AG04449 (cell line): ENCODE data around the gene GFRA1.

Experiments used
- CTCF ChIA-PET: fragments of 350-600 bp; formaldehyde crosslinking; extraction: SDS; loops from one replicate; lab custom pipeline; 2021; ENCODE audit warnings: antibody characterized with exemption; lab: Yijun Ruan, JAX
- POLR2A ChIA-PET: fragments of 400-600, 350-600 bp; formaldehyde crosslinking; extraction: SDS; loops from one replicate; lab custom pipeline; 2020; ENCODE audit warnings: antibody characterized with exemption, inconsistent platforms; lab: Yijun Ruan, JAX
- DNase-seq: peaks from one replicate; pipeline ENCODE4 v3.0.0-alpha.2; 2010; ENCODE audit warnings: low read depth, low spot score
- H3K4me3 ChIP-seq: 2 replicates; pipeline ENCODE4 v1.5.1; 2011; ENCODE audit warnings: low read depth, mild to moderate bottlenecking, control low read depth, low read length
- TF ChIP-seq, protein P1 (sequence below): IDR thresholded peaks from one replicate; pipeline ENCODE4 v1.5.1; 2011; ENCODE audit warnings: mild to moderate bottlenecking, moderate library complexity, low read length, control low read depth, inconsistent platforms; ENCODE audit not compliant: insufficient read depth; ENCODE audit errors: missing control alignments

GFRA1 gene

DNA sequence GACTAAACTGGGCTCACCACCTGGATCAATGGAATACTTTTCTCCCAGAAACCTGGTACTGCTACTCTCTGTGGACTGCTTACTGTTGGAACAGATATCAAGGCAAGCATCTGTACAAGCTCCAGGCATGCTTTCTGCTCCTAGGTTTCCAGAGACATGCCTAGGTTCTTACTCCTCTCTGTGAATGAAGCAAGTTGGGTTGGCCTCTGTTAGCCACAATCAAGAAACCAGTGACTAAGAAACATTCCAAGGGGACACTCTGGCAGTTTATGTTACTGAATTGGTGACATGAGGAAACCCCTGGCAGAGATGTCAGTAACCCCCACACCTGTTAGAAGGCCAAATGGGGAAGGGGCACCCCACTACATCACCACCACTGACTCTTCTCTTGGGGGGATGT is 121.9 kb downstream of the GFRA1 start:
- CTCF ChIA-PET = no interaction called here

DNA sequence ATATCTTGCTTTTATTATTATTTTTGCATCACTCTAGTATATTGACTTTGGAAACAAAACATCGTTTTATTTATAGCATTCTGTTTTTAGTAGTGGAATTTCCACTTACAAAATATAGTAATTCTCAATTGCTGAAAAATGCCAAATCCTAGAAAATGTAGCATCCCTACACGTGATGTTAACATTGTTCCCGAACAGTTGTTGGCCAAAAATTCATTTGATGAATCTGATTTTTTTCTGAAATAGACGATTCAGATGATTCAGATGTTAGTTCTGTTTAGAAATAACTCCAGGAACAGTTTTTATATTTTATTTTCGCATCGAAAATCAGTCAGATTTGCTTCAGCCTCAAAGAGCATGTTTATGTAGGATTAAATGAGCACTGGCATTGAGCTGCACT is 122.4 kb downstream of the GFRA1 start:
- no peak for DNase-seq
- H3K4me3 ChIP-seq = no peak overlapping the region
- ChIA-PET POLR2A (no interaction called here), CTCF (no interaction called here)
- TF ChIP-seq, protein P1, sequence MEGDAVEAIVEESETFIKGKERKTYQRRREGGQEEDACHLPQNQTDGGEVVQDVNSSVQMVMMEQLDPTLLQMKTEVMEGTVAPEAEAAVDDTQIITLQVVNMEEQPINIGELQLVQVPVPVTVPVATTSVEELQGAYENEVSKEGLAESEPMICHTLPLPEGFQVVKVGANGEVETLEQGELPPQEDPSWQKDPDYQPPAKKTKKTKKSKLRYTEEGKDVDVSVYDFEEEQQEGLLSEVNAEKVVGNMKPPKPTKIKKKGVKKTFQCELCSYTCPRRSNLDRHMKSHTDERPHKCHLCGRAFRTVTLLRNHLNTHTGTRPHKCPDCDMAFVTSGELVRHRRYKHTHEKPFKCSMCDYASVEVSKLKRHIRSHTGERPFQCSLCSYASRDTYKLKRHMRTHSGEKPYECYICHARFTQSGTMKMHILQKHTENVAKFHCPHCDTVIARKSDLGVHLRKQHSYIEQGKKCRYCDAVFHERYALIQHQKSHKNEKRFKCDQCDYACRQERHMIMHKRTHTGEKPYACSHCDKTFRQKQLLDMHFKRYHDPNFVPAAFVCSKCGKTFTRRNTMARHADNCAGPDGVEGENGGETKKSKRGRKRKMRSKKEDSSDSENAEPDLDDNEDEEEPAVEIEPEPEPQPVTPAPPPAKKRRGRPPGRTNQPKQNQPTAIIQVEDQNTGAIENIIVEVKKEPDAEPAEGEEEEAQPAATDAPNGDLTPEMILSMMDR = no peak

More for the DNA sequence above, 121.9 kb downstream of the GFRA1 start:
- H3K4me3 ChIP-seq = no peak overlapping the region
- TF ChIP-seq, protein P1 = no peak
- no peak for DNase-seq
- POLR2A ChIA-PET = no interaction called here

DNA sequence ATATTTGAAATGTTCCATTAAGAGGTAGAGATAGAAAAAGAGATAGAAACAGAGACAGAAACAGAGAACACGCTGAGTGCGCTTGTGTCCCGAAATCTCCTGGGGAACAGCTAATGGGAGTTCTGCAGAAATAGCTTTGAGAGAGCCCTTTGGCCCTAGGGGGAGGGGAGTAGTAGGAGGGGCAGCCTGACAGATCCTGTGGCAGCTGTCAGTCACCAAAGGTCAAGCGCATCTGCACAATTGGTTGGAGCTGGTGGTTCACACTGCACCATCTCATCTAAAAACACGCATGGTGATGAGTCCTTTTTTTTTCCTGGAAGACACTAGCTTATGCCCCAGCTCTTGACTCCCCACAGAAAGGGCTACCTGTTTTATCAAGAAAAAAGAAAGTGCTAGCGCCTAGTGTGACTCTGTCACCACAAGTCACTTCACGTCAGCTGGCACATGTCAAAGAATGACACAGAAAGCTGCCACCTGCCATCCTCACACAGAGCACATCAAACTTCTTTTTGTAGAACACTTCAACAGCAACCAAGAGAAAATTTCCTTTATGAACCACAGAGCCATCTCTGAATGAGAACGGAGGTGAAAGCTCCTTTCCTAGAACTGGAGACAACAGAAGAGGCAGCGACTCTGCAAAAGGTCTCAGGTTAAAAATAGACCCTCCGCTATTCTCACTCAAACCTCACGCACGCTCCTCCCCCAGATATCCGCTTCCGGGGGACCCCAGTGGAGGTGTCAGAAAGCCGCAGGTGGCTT is 125.7 kb downstream of the GFRA1 start:
- ChIA-PET CTCF (no interaction called here), POLR2A (no interaction called here)

DNA sequence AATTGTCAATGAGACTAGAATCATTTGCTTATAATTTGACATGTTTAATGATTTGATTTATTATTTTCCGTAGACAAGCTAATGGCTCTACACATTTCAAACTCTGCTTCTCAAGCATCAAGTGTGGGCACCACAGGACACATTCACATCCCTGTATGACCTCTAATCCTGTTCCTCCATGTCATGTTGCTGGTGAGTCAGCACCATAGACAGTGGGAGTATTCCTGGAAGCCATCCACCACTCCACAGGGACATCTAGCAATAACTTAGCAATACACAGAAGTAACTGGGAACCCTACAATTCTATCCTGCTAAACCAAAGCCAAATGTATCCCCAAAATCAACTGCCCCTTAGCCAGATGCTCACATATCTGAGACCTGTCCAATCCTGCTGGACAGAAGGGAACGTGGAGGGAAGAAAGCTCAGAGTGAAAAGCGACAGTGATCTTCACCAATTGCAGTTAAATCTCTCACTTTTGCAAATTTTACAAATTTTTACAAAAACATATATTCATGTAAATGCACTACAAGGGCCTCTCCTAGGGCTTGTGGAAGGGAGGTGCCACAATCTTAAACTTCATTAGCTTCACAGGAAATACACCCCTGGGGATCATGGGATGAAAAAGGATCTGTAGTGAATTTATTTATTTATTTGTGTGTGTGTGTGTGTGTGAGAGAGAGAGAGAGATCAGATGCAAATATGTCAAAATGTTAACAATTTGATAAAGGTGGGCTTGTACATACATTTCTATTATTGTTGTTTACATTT is 126.5 kb downstream of the GFRA1 start:
- DNase-seq = no peak
- H3K4me3 ChIP-seq = no peak overlapping the region
- ChIA-PET CTCF (no interaction called here), POLR2A (no interaction called here)
- TF ChIP-seq, protein P1 = no peak

More for the DNA sequence above, 125.7 kb downstream of the GFRA1 start:
- TF ChIP-seq, protein P1 = no peak
- H3K4me3 ChIP-seq = no peak overlapping the region
- DNase-seq = no peak

DNA sequence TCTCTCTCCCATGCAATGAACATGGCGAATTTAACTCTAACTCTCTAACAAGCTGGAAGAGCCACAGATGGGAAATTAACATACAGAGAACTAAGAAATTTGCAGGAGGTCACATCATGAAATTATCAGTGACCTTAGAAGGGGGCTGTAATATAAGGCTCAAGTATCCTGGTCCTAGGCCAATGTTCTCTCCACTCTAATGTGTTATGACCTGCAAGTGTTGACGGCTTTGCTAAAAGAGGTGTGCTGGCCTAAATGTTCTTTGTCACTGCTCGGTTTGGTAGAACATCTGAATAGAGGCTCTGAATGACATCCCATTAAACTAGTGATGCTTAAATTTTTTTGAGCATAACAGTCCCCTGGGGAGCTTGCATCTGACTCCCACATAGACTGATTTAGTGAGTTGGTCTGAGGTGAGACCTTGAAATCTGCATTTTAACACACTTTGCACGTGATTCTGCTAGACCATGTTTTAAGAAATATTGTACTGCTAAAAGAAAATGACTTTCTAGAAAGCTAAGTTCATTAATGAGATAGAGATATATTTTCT is 129.3 kb downstream of the GFRA1 start:
- TF ChIP-seq, protein P1 = no peak
- no peak overlapping the region for H3K4me3 ChIP-seq
- CTCF ChIA-PET = no interaction called here
- POLR2A ChIA-PET = no interaction called here
- DNase-seq = no peak

DNA sequence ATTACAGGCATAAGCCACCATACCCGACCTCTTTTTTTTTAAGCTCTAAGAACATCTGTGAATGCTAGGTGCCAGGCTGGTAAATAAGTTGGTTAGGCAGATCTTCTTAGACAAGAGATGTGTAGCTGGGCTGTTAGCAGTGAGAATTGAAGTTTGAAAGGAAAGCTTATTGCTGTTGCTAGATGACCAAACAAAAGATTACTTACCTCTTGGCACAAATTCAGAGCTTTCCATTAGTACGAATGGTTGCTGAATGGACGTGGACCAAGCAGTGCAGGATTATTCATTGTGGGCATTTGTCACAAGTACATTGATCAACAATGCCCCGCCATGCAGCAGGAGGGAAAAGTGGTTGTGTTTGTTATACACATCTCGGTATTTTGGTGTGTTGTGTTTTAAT is 131.2 kb downstream of the GFRA1 start:
- POLR2A ChIA-PET = no interaction called here
- no peak for DNase-seq
- H3K4me3 ChIP-seq = no peak overlapping the region
- TF ChIP-seq, protein P1 = no peak
- CTCF ChIA-PET = interaction anchor here (0.5 kb wide), 1 partner anchor 147 kb away, joined by 3 read pairs; no protein-coding TSS in a partner anchor
